ENCODE results near the gene IGSF21. TPM values are rescaled to one million over a fixed set of nuclear protein-coding genes. Genes with fewer than 3 reads are reported as not detected.

The IGSF21 gene
- total and polyA plus RNA-seq, 2 donors from 2014 or later, result 1.4 to 6.6 TPM

GRCh38 chr1:18422954-18423353, 315.4 kb downstream of the IGSF21 start:
- Histone ChIP-seq H3K27me3 (ENCODE audit: control insufficient read depth, insufficient read depth, low read length) (no peaks in the 10 kb centered on the region), H3K9ac (ENCODE audit: low read length in 3 of 3) (no peak overlapping the region), H3K27ac (ENCODE audit: low read depth in 2 of 2, low read length in 2 of 2) (no peak overlapping the region), H3K9me3 (ENCODE audit: control insufficient read depth in 2 of 3, insufficient read depth in 1 of 3, low read length in 3 of 3) (peaks cover 0 to 7% (median 0%) of the 10 kb centered on the region in 3 donors), H3K36me3 (ENCODE audit: control insufficient read depth in 2 of 3, insufficient read depth in 3 of 3, low read length in 3 of 3) (no peaks in the 10 kb centered on the region), H3K4me1 (ENCODE audit: control insufficient read depth in 2 of 3, insufficient read depth in 2 of 3, low read depth in 1 of 3, low read length in 3 of 3) (no peaks in the 10 kb centered on the region), H3K4me3 (ENCODE audit: low read length in 3 of 3) (no peak overlapping the region)
- no peak for DNase-seq
- intact Hi-C loops (cut with DNase I), result no loop called here
- no peak for FAIRE-seq
- no peak for TF ChIP-seq CTCF (IDR thresholded peaks at IDR 0.05; ENCODE audit: borderline replicate concordance, extremely low read depth, insufficient read depth)

- Histone ChIP-seq H3K9ac (ENCODE audit: low read length in 3 of 3) (no peak overlapping the region), H3K27me3 (ENCODE audit: control insufficient read depth, insufficient read depth, low read length) (no peaks in the 10 kb centered on the region), H3K36me3 (ENCODE audit: control insufficient read depth in 2 of 3, insufficient read depth in 3 of 3, low read length in 3 of 3) (no peaks in the 10 kb centered on the region), H3K4me3 (ENCODE audit: low read length in 3 of 3) (no peak overlapping the region), H3K27ac (ENCODE audit: low read depth in 2 of 2, low read length in 2 of 2) (no peak overlapping the region), H3K9me3 (ENCODE audit: control insufficient read depth in 2 of 3, insufficient read depth in 1 of 3, low read length in 3 of 3) (peaks cover 0 to 7% (median 0%) of the 10 kb centered on the region in 3 donors), H3K4me1 (ENCODE audit: control insufficient read depth in 2 of 3, insufficient read depth in 2 of 3, low read depth in 1 of 3, low read length in 3 of 3) (no peaks in the 10 kb centered on the region)
- FAIRE-seq, result no peak
- DNase-seq, result no peak
- TF ChIP-seq CTCF (IDR thresholded peaks at IDR 0.05; ENCODE audit: borderline replicate concordance, extremely low read depth, insufficient read depth), result no peak
- intact Hi-C loops (cut with DNase I), result no loop called here
Measured at GRCh38 chr1:18426580-18426979, 319.0 kb downstream of the IGSF21 start.
